Heart right ventricle (tissue), 16 donors: ENCODE data around the gene SALL4. TPM values are rescaled to one million over a fixed set of nuclear protein-coding genes. Genes with fewer than 3 reads are reported as not detected.

Source experiments
- ATAC-seq, 8 donors: fragments of 200-7000 bp; cut with Tn5 transposase; one replicate each; pipeline ENCODE4 v1.9.1; 2020; ENCODE audit warnings: mild to moderate bottlenecking in 8 of 8, moderate library complexity in 8 of 8, moderate number of reproducible peaks in 1 of 8
- DNase-seq, 2 donors: peaks; one replicate each; pipeline ENCODE4 v3.0.0-alpha.2; 2020
- H3K27ac ChIP-seq, 10 donors: fragments of 200-600 bp; sonication (generic) in 2 of 10; one replicate each; pipeline versions ENCODE4 v1.5.0 to v1.8.0; 2020 to 2022; ENCODE audit warnings: mild to moderate bottlenecking in 3 of 10
- H3K27me3 ChIP-seq, 7 donors: fragments of 200-600 bp; one replicate each; pipeline ENCODE4 v1.8.0; 2021 to 2022; ENCODE audit warnings: mild to moderate bottlenecking in 2 of 7
- H3K36me3 ChIP-seq, 9 donors: fragments of 200-600 bp; sonication (generic) in 1 of 9; one replicate each; pipeline versions ENCODE4 v1.5.0 to v1.8.0; 2020 to 2022; ENCODE audit warnings: mild to moderate bottlenecking in 2 of 9
- H3K4me1 ChIP-seq, 9 donors: fragments of 200-600 bp; sonication (generic) in 1 of 9; one replicate each; pipeline versions ENCODE4 v1.5.0 to v1.8.0; 2020 to 2022; ENCODE audit warnings: mild to moderate bottlenecking in 4 of 9
- H3K4me3 ChIP-seq, 10 donors: fragments of 200-600 bp; sonication (generic) in 2 of 10; one replicate each; pipeline versions ENCODE4 v1.5.0 to v1.8.0; 2020 to 2022; ENCODE audit warnings: mild to moderate bottlenecking in 7 of 10, moderate library complexity in 2 of 10
- H3K9me3 ChIP-seq, 11 donors: fragments of 200-600 bp in 10 of 11; sonication (generic) in 2 of 11; one replicate each; pipeline versions ENCODE4 v1.5.0 to v1.8.0; 2013 to 2022; ENCODE audit warnings: mild to moderate bottlenecking in 2 of 11, control low read depth in 1 of 11, moderate library complexity in 1 of 11
- WGBS, 2 donors: extraction: QIAGEN DNeasy Blood & Tissue Kit; methylation state at CpG; one replicate each; pipeline ENCODE4 v1.1.7; 2013; ENCODE audit warnings: inconsistent platforms in 1 of 2; 5-methylcytosine and 5-hydroxymethylcytosine counted together
- intact Hi-C, 10 donors: fragments of 100-400 bp; cut with DNase I; formaldehyde crosslinking; loops; one replicate each; pipeline versions ENCODE4 v1.11.1 to v1.14.2; 2022
- polyA plus RNA-seq, 2 donors: library from polyadenylated mRNA; stranded (reverse); fragments of 200-250 nt; gene quantifications; one replicate each; pipeline ENCODE4 v1.2.3, GENCODE V29; 2013
- total RNA-seq, 10 donors: library from RNA; stranded (reverse); fragmentation: NEBNext Ultra II Directional in 3 of 10; extraction: Animal tissue kit (Norgen Biotek cat#: 25700) in 3 of 10; gene quantifications; one replicate each; pipeline versions ENCODE4 v1.2.1 to v1.2.4, GENCODE V29; 2021 to 2023
- TF ChIP-seq, protein P1 (sequence below), 9 donors: fragments of 200-600 bp; sonication (generic) in 2 of 9; IDR thresholded peaks; one replicate each; pipeline versions ENCODE4 v1.5.0 to v1.8.0; 2021 to 2022; ENCODE audit warnings: antibody characterized with exemption in 9 of 9, mild to moderate bottlenecking in 5 of 9, moderate library complexity in 1 of 9
- donor health status: Arrhythmogenic right ventricular cardiomyopathy.
- donor health status: ischemic (EF 13 %, LVEDD 7.1; RV severe dilation, severe dysfunction).
- donor health status: healthy with polysubstance abuse.
- donor health status: DM: no; HTN: yes; CAD: no.
- donor health status: DM: no; HTN: no; CAD: no.
- donor health status: ischemic (EF 25% LVEDD 6.9; RV normal size, moderate dysfunction).
- donor health status: ischemic (EF 25% LVEDD 5.7; RV mildly dilated, moderate dysfunction).
- donor health status: healthy.
- donor health status: DM: yes; HTN: yes; CAD: no.
- donor health status: Ischemic cardiomyopathy.
- donor health status: ischemic (EF 35%, LVEDD 5.7; RV mildly dilated, moderate dysfunction).
- donor health status: nonischemic (EF 11% LVEDD 7.7; RV severe dilation, severe dysfunction).
- donor health status: DM: yes; HTN: yes; CAD: no.
- donor health status: PGD.
- donor health status: ischemic (EF 29% LVEDD 5.4; RV normal size, mild dysfunction).
- donor health status: nonischemic (EF 23%, LVEDD 6.1; RV moderate dilation, normal function).

SALL4 gene
- total and polyA plus RNA-seq, 12 donors, result 0.01 to 0.22 (median 0.06) TPM; not detected in 6

DNA sequence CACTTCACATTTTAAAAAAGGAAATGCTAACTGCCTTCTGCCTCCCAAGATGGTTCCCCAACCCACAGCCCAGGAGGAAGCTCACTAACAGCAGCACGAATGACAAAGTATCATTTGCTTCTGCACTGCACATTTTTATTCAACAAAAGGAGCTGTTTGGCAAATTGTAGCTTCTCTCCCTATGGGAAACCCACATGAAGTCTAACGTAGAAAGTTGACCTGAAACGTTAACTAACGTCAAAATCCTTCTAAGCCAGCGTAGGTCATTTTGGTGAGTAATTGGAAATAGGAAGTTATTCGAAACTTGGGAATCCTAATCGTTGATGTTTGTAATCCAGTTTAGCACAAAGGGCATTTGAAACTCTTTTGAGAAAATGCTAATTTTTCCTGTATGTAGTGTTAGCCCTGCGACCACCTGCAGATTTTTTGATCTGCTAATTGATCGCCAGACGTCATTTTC lies 2.9 kb downstream of the SALL4 start:
- no peaks in the 10 kb centered on the region for H3K36me3 ChIP-seq
- ATAC-seq (no peak), DNase-seq (no peak)
- TF ChIP-seq, protein P1, sequence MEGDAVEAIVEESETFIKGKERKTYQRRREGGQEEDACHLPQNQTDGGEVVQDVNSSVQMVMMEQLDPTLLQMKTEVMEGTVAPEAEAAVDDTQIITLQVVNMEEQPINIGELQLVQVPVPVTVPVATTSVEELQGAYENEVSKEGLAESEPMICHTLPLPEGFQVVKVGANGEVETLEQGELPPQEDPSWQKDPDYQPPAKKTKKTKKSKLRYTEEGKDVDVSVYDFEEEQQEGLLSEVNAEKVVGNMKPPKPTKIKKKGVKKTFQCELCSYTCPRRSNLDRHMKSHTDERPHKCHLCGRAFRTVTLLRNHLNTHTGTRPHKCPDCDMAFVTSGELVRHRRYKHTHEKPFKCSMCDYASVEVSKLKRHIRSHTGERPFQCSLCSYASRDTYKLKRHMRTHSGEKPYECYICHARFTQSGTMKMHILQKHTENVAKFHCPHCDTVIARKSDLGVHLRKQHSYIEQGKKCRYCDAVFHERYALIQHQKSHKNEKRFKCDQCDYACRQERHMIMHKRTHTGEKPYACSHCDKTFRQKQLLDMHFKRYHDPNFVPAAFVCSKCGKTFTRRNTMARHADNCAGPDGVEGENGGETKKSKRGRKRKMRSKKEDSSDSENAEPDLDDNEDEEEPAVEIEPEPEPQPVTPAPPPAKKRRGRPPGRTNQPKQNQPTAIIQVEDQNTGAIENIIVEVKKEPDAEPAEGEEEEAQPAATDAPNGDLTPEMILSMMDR (IDR thresholded peaks at IDR 0.05), result no peak
- WGBS, 2 donors, result 23% methylated on average over 10 of the region's 10 CpGs
- no peak overlapping the region for H3K27ac ChIP-seq
- intact Hi-C loops, result loop anchor here in 1 of 10 donors (10.0 kb wide), 1 partner anchor 295 kb away; no protein-coding TSS in a partner anchor
- peaks cover 0 to 89% (median 77%) of the 10 kb centered on the region in 7 donors for H3K27me3 ChIP-seq
- H3K4me3 ChIP-seq, result no peak overlapping the region
- no peaks in the 10 kb centered on the region for H3K9me3 ChIP-seq
- peaks cover 2 to 25% (median 19%) of the 10 kb centered on the region in 9 donors for H3K4me1 ChIP-seq

DNA sequence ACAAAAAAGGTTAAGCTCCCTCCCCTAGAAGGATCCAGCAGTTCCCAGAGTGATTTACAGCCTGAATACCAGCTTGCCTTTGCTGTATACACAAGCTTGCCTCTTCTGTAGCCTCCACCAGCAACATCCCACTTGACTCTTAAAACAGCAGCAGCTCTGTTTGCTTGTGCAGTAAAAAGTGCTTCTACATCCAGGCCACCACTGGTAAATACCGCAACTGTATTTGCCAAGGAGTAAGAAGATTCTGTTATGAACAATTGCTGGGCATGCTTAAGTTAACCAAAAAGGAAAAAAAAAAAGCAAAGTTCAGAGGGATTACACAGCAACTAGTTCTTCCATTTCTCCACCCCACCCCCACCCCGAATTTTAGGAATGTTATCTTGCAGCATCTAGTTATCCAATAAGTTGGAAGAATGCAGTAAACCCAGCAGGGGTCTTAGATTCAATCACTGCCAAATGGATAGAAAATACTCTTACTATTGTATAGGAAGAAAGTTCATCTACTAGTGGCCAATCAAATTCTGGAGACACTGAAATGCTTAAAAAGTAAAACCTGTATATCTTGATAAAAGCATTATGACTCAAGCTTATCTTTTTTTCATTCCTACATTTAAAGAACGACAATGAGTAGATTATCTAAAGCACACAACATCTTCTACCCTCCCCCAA lies 4.8 kb downstream of the SALL4 start:
- Histone ChIP-seq H3K27ac (no peak overlapping the region), H3K4me3 (no peak overlapping the region), H3K27me3 (peaks cover 0 to 98% (median 79%) of the 10 kb centered on the region in 7 donors), H3K9me3 (no peaks in the 10 kb centered on the region), H3K4me1 (peaks cover 2 to 25% (median 19%) of the 10 kb centered on the region in 9 donors), H3K36me3 (no peaks in the 10 kb centered on the region)
- DNase-seq (no peak), ATAC-seq (no peak)
- TF ChIP-seq, protein P1 (IDR thresholded peaks at IDR 0.05), result no peak
- intact Hi-C loops, result loop anchor here in 1 of 10 donors (10.0 kb wide), 1 partner anchor 297 kb away; no protein-coding TSS in a partner anchor
- WGBS, 2 donors, result 38 to 44% methylated on average over 3 of the region's 3 CpGs

DNA sequence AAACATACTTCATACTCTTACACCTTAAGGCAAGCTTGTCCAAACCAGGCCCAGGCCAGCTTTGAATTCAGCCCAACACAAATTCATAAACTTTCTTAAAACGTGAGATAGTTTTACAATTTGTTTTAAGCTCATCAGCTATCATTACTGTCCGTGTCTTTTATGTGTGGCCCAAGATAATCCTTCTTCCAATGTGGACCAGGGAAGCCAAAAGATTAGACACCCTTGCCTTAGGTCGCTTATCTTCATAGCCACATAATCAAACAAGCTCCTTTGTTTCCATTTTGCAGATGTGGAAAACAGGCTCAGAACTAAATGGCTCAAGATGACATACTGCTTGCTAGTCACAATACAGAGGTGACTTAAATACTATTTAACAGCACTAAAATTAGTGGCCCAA lies 6.0 kb downstream of the SALL4 start:
- TF ChIP-seq, protein P1 (IDR thresholded peaks at IDR 0.05), result no peak
- 88 to 92% methylated on average over 3 of the region's 3 CpGs for WGBS, 2 donors

DNA sequence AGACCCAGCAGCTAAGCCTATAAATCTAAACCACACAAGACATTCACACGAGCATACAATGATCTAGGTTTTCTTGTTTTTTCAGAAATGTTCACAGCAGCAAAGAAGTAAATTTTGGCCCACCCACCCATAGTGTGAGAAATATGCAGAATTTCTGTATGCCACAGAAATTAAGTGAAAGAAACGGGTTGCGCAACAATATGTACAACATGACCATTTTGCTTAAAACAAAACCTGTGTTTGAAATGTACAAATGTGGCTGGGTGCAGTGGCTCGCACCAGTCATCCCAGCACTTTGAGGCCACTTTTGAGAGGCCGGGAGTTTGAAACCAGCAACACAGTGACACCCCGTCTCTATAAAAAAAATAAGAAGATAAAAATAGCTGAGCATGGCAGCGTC lies 9.4 kb downstream of the SALL4 start:
- peaks cover 0 to 66% (median 51%) of the 10 kb centered on the region in 7 donors for H3K27me3 ChIP-seq
- 65 to 69% methylated on average over 7 of the region's 7 CpGs for WGBS, 2 donors
- H3K9me3 ChIP-seq, result no peaks in the 10 kb centered on the region
- ATAC-seq, result no peak
- no peak overlapping the region for H3K27ac ChIP-seq
- H3K4me3 ChIP-seq, result no peak overlapping the region
- no peaks in the 10 kb centered on the region for H3K4me1 ChIP-seq
- no peaks in the 10 kb centered on the region for H3K36me3 ChIP-seq
- no peak for DNase-seq
- intact Hi-C loops, result loop anchor here in 1 of 10 donors (10.0 kb wide), 1 partner anchor 302 kb away; no protein-coding TSS in a partner anchor
- TF ChIP-seq, protein P1 (IDR thresholded peaks at IDR 0.05), result no peak

More for the DNA sequence above, 6.0 kb downstream of the SALL4 start:
- H3K4me1 ChIP-seq, result peaks cover 2 to 16% (median 15%) of the 10 kb centered on the region in 9 donors
- H3K27ac ChIP-seq, result no peak overlapping the region
- no peaks in the 10 kb centered on the region for H3K36me3 ChIP-seq
- no peaks in the 10 kb centered on the region for H3K9me3 ChIP-seq
- DNase-seq (no peak), ATAC-seq (no peak)
- intact Hi-C loops, result loop anchor here in 1 of 10 donors (10.0 kb wide), 1 partner anchor 298 kb away; no protein-coding TSS in a partner anchor
- H3K4me3 ChIP-seq, result no peak overlapping the region
- H3K27me3 ChIP-seq, result peaks cover 0 to 95% (median 79%) of the 10 kb centered on the region in 7 donors
